HepG2 (cell line): ENCODE measurements around the gene MMS19. TPM values are rescaled to one million over a fixed set of nuclear protein-coding genes. Genes with fewer than 3 reads are reported as not detected.
A peak's percentile ranks its signal among the peaks of the same experiment; 100 is the strongest.

Experiments
- ASH2L ChIP-seq: fragments of 300-600, 200-600 bp; sonication (generic); IDR thresholded peaks from 2 replicates; pipeline ENCODE4 v1.7.0; 2017; ENCODE audit warnings: low read depth, mild to moderate bottlenecking, moderate library complexity, mixed read lengths, low read length; ENCODE audit not compliant: insufficient read length
- CENPT ChIP-seq: sonication (generic); formaldehyde crosslinking; IDR thresholded peaks from 2 replicates; pipeline ENCODE4 v1.8.0; 2022; ENCODE audit warnings: low read depth, mild to moderate bottlenecking, moderate library complexity, missing genetic modification reagents
- CHD2 ChIP-seq: IDR thresholded peaks from 2 replicates; pipeline ENCODE4 v1.6.1; 2011; ENCODE audit warnings: low read depth, low read length, improper control_type of control experiment
- HOXA7 ChIP-seq: sonication (generic); formaldehyde crosslinking; IDR thresholded peaks from 2 replicates; pipeline ENCODE4 v1.8.1; 2022; ENCODE audit warnings: mild to moderate bottlenecking, missing genetic modification reagents, moderate library complexity
- IRF2 ChIP-seq: IDR thresholded peaks from 2 replicates; pipeline ENCODE4 v1.6.1; 2018; ENCODE audit warnings: missing genetic modification reagents, missing compliant biosample characterization
- MIER2 ChIP-seq: IDR thresholded peaks from 2 replicates; pipeline ENCODE4 v1.6.1; 2016; ENCODE audit warnings: missing biosample characterization, missing genetic modification reagents
- NKX3-1 ChIP-seq: sonication (generic); formaldehyde crosslinking; IDR thresholded peaks from 2 replicates; pipeline ENCODE4 v1.5.0; 2020; ENCODE audit warnings: missing genetic modification reagents
- PAX8 ChIP-seq: sonication (generic); formaldehyde crosslinking; IDR thresholded peaks from 2 replicates; pipeline ENCODE4 v1.8.0; 2022; ENCODE audit warnings: mild to moderate bottlenecking, missing genetic modification reagents, borderline replicate concordance
- RAD51 ChIP-seq: fragments of 450-650 bp; IDR thresholded peaks from 2 replicates; pipeline ENCODE4 v1.6.1; 2016; ENCODE audit warnings: borderline replicate concordance
- SP4 ChIP-seq: sonication (generic); formaldehyde crosslinking; IDR thresholded peaks from 2 replicates; pipeline ENCODE4 v1.8.1; 2023; ENCODE audit warnings: mild to moderate bottlenecking, missing genetic modification reagents
- SUZ12 ChIP-seq: fragments of 150-350 bp; IDR thresholded peaks from 2 replicates; pipeline ENCODE4 v1.6.1; 2014; ENCODE audit warnings: low read depth, low read length
- ZFAT ChIP-seq: sonication (generic); formaldehyde crosslinking; conservative IDR thresholded peaks from 2 replicates; pipeline ENCODE4 v1.8.1; 2023; ENCODE audit warnings: missing genetic modification reagents, inconsistent platforms
- ZFP41 ChIP-seq: sonication (generic); formaldehyde crosslinking; IDR thresholded peaks from 2 replicates; pipeline ENCODE4 v1.4.0; 2020; ENCODE audit warnings: mild to moderate bottlenecking, missing genetic modification reagents, borderline replicate concordance
- ZNF24 ChIP-seq: fragments of 450-650 bp; IDR thresholded peaks from 2 replicates; pipeline ENCODE4 v1.6.1; 2017; ENCODE audit warnings: antibody characterized with exemption, mild to moderate bottlenecking
- ZNF263 ChIP-seq: sonication (generic); formaldehyde crosslinking; IDR thresholded peaks from 2 replicates; pipeline ENCODE4 v1.4.0; 2020; ENCODE audit warnings: missing genetic modification reagents
- ZNF383 ChIP-seq: sonication (generic); formaldehyde crosslinking; IDR thresholded peaks from 2 replicates; pipeline ENCODE4 v1.4.0; 2020; ENCODE audit warnings: missing genetic modification reagents, mild to moderate bottlenecking, borderline replicate concordance
- ZNF615 ChIP-seq: sonication (generic); formaldehyde crosslinking; IDR thresholded peaks from 2 replicates; pipeline ENCODE4 v1.5.0; 2020; ENCODE audit warnings: mild to moderate bottlenecking, missing genetic modification reagents, borderline replicate concordance
- ZNF619 ChIP-seq: sonication (generic); formaldehyde crosslinking; IDR thresholded peaks from 2 replicates; pipeline ENCODE4 v1.4.0; 2020; ENCODE audit warnings: mild to moderate bottlenecking, missing genetic modification reagents
- ZNF883 ChIP-seq: sonication (generic); formaldehyde crosslinking; IDR thresholded peaks from 2 replicates; pipeline ENCODE4 v1.5.1; 2020; ENCODE audit warnings: mild to moderate bottlenecking, missing genetic modification reagents; ENCODE audit errors: not compliant biosample characterization
- ZSCAN30 ChIP-seq: sonication (generic); formaldehyde crosslinking; IDR thresholded peaks from 2 replicates; pipeline ENCODE4 v1.5.0; 2020; ENCODE audit warnings: mild to moderate bottlenecking, missing genetic modification reagents
- polyA plus RNA-seq, 8 experiments: library from polyadenylated mRNA; depleted of rRNA in 3 of 8; stranded (reverse) in 7 of 8; unstranded in 1 of 8; fragments of >200 nt; fragmentation: Illumina TruSeq in 4 of 8; extraction: Trizol in 4 of 8; gene quantifications; 2 replicates each; pipeline versions ENCODE4 v1.2.1 to v1.2.3, GENCODE V29; 2011 to 2016; ENCODE audit warnings: low read depth in 4 of 8, missing spikeins in 1 of 8, mixed read lengths in 1 of 8; ENCODE audit not compliant: insufficient read depth in 1 of 8
- total RNA-seq, 5 experiments: library from RNA; depleted of rRNA; stranded (reverse); fragments of >200 nt; fragmentation: Illumina TruSeq; extraction: Trizol; gene quantifications; 2 replicates each; pipeline ENCODE4 v1.2.3, GENCODE V29; 2016; ENCODE audit warnings: low read depth in 1 of 5
- TF ChIP-seq, protein P1 (sequence below): sonication (generic); formaldehyde crosslinking; IDR thresholded peaks from 2 replicates; pipeline ENCODE4 v1.4.0; 2020; ENCODE audit warnings: missing genetic modification reagents
- TF ChIP-seq, protein P2 (sequence below): IDR thresholded peaks from 2 replicates; pipeline ENCODE4 v1.6.1; 2018; ENCODE audit warnings: missing genetic modification reagents, mild to moderate bottlenecking, missing compliant biosample characterization
- TF ChIP-seq, protein P3 (sequence below): sonication (generic); IDR thresholded peaks from 2 replicates; pipeline ENCODE4 v1.6.1; 2016; ENCODE audit warnings: low read depth, borderline replicate concordance
- TF ChIP-seq, protein P4 (sequence below): sonication (generic); formaldehyde crosslinking; IDR thresholded peaks from 2 replicates; pipeline ENCODE4 v1.5.1; 2020; ENCODE audit warnings: missing genetic modification reagents, mild to moderate bottlenecking, borderline replicate concordance

The MMS19 gene
- total and polyA plus RNA-seq, 2 of the 13 experiments (the other 11 are each of a cell fraction or from before 2014, with no cell fraction given), result 76.4 to 107 TPM

DNA sequence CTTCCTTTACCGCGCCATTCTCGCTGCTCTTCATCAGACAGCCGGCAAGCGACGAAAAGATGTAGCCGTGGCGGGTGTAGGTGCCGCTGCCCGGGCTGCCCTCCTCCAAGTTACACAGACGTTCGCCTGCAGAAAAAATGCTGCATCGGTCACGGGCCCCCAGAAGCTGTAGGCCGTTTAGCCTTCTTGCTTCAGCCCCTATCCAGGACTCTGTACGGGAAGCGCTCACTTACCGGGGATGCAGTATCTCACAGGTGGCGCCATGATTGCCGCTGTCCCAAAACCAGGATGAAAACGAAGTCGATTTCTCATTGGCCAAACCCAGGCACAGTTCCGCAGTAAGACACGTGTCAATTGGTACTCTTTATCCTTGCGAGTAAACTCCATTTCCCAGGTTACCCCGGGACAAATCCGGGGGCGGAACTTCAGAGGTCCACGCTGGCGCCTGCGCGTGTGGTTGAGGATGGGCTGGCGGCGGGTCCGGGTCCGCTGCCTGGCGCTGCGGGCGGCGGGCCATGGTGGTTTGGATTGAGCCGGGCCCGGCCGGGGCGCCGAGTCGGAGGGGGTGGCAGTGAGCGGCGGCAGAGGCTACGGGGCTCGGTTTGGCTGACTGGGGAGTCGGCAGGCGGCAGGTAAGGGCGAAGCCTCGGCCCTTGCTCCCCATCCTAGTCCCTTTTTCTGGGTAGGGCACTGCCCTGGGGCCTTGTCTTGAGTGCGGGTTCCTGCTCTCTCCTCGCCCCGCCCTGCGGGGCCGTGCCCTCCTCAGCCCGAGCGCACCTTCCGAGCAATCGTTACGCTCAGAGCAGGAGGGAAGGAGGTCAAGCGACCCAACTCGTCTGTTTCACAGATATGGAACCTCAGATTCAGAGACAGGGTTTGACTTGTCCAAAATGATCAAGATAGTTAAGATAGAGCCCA, 52.2 kb downstream of the MMS19 start, which contains the start of the genes EXOSC1 and ZDHHC16 (continued):
- TF ChIP-seq, protein P1, sequence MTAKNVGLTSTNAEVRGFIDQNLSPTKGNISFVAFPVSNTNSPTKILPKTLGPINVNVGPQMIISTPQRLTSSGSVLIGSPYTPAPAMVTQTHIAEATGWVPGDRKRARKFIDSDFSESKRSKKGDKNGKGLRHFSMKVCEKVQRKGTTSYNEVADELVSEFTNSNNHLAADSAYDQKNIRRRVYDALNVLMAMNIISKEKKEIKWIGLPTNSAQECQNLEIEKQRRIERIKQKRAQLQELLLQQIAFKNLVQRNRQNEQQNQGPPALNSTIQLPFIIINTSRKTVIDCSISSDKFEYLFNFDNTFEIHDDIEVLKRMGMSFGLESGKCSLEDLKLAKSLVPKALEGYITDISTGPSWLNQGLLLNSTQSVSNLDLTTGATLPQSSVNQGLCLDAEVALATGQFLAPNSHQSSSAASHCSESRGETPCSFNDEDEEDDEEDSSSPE (CRISPR knock-in tag), result peak; percentile 77
- TF ChIP-seq, protein P2, sequence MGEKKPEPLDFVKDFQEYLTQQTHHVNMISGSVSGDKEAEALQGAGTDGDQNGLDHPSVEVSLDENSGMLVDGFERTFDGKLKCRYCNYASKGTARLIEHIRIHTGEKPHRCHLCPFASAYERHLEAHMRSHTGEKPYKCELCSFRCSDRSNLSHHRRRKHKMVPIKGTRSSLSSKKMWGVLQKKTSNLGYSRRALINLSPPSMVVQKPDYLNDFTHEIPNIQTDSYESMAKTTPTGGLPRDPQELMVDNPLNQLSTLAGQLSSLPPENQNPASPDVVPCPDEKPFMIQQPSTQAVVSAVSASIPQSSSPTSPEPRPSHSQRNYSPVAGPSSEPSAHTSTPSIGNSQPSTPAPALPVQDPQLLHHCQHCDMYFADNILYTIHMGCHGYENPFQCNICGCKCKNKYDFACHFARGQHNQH, result peak; percentile 62
- TF ChIP-seq ZNF383, result no peak
- peak; percentile 12; the same call in 1 of the 2 replicates for TF ChIP-seq RAD51
- no peak for TF ChIP-seq MIER2 (CRISPR knock-in tag)
- TF ChIP-seq, protein P3, sequence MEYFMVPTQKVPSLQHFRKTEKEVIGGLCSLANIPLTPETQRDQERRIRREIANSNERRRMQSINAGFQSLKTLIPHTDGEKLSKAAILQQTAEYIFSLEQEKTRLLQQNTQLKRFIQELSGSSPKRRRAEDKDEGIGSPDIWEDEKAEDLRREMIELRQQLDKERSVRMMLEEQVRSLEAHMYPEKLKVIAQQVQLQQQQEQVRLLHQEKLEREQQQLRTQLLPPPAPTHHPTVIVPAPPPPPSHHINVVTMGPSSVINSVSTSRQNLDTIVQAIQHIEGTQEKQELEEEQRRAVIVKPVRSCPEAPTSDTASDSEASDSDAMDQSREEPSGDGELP, result peak; percentile 45; the same call in 1 of the 2 replicates
- no peak for TF ChIP-seq ZNF615 (CRISPR knock-in tag)
- TF ChIP-seq ASH2L, result peak; percentile 71
- TF ChIP-seq SP4 (CRISPR knock-in tag), result peak; percentile 57
- no peak for TF ChIP-seq HOXA7 (CRISPR knock-in tag)
- TF ChIP-seq ZFP41, result no peak
- TF ChIP-seq, protein P4, sequence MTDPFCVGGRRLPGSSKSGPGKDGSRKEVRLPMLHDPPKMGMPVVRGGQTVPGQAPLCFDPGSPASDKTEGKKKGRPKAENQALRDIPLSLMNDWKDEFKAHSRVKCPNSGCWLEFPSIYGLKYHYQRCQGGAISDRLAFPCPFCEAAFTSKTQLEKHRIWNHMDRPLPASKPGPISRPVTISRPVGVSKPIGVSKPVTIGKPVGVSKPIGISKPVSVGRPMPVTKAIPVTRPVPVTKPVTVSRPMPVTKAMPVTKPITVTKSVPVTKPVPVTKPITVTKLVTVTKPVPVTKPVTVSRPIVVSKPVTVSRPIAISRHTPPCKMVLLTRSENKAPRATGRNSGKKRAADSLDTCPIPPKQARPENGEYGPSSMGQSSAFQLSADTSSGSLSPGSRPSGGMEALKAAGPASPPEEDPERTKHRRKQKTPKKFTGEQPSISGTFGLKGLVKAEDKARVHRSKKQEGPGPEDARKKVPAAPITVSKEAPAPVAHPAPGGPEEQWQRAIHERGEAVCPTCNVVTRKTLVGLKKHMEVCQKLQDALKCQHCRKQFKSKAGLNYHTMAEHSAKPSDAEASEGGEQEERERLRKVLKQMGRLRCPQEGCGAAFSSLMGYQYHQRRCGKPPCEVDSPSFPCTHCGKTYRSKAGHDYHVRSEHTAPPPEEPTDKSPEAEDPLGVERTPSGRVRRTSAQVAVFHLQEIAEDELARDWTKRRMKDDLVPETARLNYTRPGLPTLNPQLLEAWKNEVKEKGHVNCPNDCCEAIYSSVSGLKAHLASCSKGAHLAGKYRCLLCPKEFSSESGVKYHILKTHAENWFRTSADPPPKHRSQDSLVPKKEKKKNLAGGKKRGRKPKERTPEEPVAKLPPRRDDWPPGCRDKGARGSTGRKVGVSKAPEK (CRISPR knock-in tag), result no peak
- TF ChIP-seq CENPT (CRISPR knock-in tag), result no peak
- TF ChIP-seq ZNF24, result no peak
- 0 out of 2 replicates have a peak, but pooled peaks have one; percentile 64 for TF ChIP-seq ZSCAN30 (CRISPR knock-in tag)
- peak; percentile 87 for TF ChIP-seq IRF2 (CRISPR knock-in tag)
- TF ChIP-seq SUZ12, result peak; percentile 59
- TF ChIP-seq PAX8 (CRISPR knock-in tag), result 0 out of 2 replicates have a peak, but pooled peaks have one; percentile 28
- TF ChIP-seq ZNF883 (CRISPR knock-in tag), result peak; percentile 55
- TF ChIP-seq ZNF263 (CRISPR knock-in tag), result peak; percentile 46; the same call in 1 of the 2 replicates
- no peak for TF ChIP-seq ZFAT (CRISPR knock-in tag)
- TF ChIP-seq CHD2, result no peak
- no peak for TF ChIP-seq NKX3-1
- no peak; the same call in 1 of the 2 replicates for TF ChIP-seq ZNF619
